Measurements from ENCODE around the gene PTPRM. TPM values are rescaled to one million over a fixed set of nuclear protein-coding genes. Genes with fewer than 3 reads are reported as not detected.

Gene PTPRM
- total and polyA plus RNA-seq, 2 experiments from 2014 or later, result 1.6 to 5.3 TPM

- H3K4me3 ChIP-seq, result no peak overlapping the region
- no peaks in the 10 kb centered on the region; the same call in 2 of the 3 replicates for H3K9me3 Mint-ChIP-seq
- H3K36me3 Mint-ChIP-seq (ENCODE audit: low read depth), result no peaks in the 10 kb centered on the region
- no peak overlapping the region for H3K4me2 ChIP-seq
- no peak overlapping the region for H3K27ac ChIP-seq (ENCODE audit: low read depth)
- H3K79me2 ChIP-seq (replicated peaks; ENCODE audit: insufficient read depth), result no peaks in the 10 kb centered on the region
- ATAC-seq (no peak), DNase-seq (ENCODE audit: low spot score) (no peak)
- no peak overlapping the region for H2AFZ ChIP-seq
- H3K4me1 Mint-ChIP-seq, result peaks cover 13% of the 10 kb centered on the region
- no peaks in the 10 kb centered on the region for H3K36me3 ChIP-seq (ENCODE audit: insufficient read depth)
- H3K4me1 ChIP-seq (ENCODE audit: insufficient read depth), result peaks cover 5% of the 10 kb centered on the region; the same call in 1 of the 2 replicates
- no peaks in the 10 kb centered on the region for H3K9me2 ChIP-seq (ENCODE audit: insufficient read depth)
- no peak overlapping the region for H3K27ac Mint-ChIP-seq
- no peak overlapping the region for H3K4me3 Mint-ChIP-seq
- no peak for TF ChIP-seq REST (IDR thresholded peaks at IDR 0.05; ENCODE audit: unreplicated experiment)
- H4K20me1 ChIP-seq (replicated peaks; ENCODE audit: insufficient read depth), result no peaks in the 10 kb centered on the region
- H3K27me3 Mint-ChIP-seq (ENCODE audit: insufficient read depth, low read depth, poor library complexity), result no peaks in the 10 kb centered on the region
- no peaks in the 10 kb centered on the region for H3K27me3 ChIP-seq (ENCODE audit: insufficient read depth)
- H3F3A ChIP-seq (replicated peaks; ENCODE audit: low read depth), result no peaks in the 10 kb centered on the region
Observed at GRCh38 chr18:7957297-7957696, 390.2 kb downstream of the PTPRM start.

GRCh38 chr18:7958081-7958896 lies 391.2 kb downstream of the PTPRM start:
- H2AFZ ChIP-seq, result no peak overlapping the region
- TF ChIP-seq ZNF331 (CRISPR knock-in tag; IDR thresholded peaks at IDR 0.05; ENCODE audit: low read depth), result no peak
- TF ChIP-seq CTCF (conservative IDR thresholded peaks at IDR 0.05; ENCODE audit: low read depth in 2 of 2), result no peak
- TF ChIP-seq REST (IDR thresholded peaks at IDR 0.05; ENCODE audit: unreplicated experiment), result no peak
- no peak for TF ChIP-seq CREB1 (CRISPR knock-in tag; IDR thresholded peaks at IDR 0.05; ENCODE audit: low read depth)
- no peaks in the 10 kb centered on the region for H3F3A ChIP-seq (replicated peaks; ENCODE audit: low read depth)
- Mint-ChIP-seq H3K27me3 (ENCODE audit: insufficient read depth, low read depth, poor library complexity) (no peaks in the 10 kb centered on the region), H3K4me1 (peaks cover 13% of the 10 kb centered on the region), H3K9me3 (no peaks in the 10 kb centered on the region), H3K27ac (no peak overlapping the region), H3K36me3 (ENCODE audit: low read depth) (no peaks in the 10 kb centered on the region), H3K4me3 (no peak overlapping the region)
- H3K36me3 ChIP-seq (ENCODE audit: insufficient read depth), result no peaks in the 10 kb centered on the region
- no peaks in the 10 kb centered on the region for H3K27me3 ChIP-seq (ENCODE audit: insufficient read depth)
- no peak for DNase-seq (ENCODE audit: low spot score)
- no peaks in the 10 kb centered on the region for H3K79me2 ChIP-seq (replicated peaks; ENCODE audit: insufficient read depth)
- ATAC-seq, result no peak
- H4K20me1 ChIP-seq (replicated peaks; ENCODE audit: insufficient read depth), result no peaks in the 10 kb centered on the region
- no peak overlapping the region for H3K27ac ChIP-seq (ENCODE audit: low read depth)
- no peak overlapping the region for H3K4me2 ChIP-seq
- H3K4me3 ChIP-seq, result no peak overlapping the region
- peaks cover 5% of the 10 kb centered on the region; the same call in 1 of the 2 replicates for H3K4me1 ChIP-seq (ENCODE audit: insufficient read depth)
- H3K9me2 ChIP-seq (ENCODE audit: insufficient read depth), result no peaks in the 10 kb centered on the region
